A549 (cell line): ENCODE measurements around the gene TOM1L2.

ENCODE experiments used
- CBX2 ChIP-seq: fragments of 200-600 bp; sonication (generic); IDR thresholded peaks from 2 replicates; pipeline ENCODE4 v1.6.1; 2016; ENCODE audit warnings: low read depth, mild to moderate bottlenecking, borderline replicate concordance
- CTCF ChIP-seq: fragments of >200 bp; sonication (Bioruptor Twin); formaldehyde crosslinking; IDR thresholded peaks from 3 replicates; pipeline ENCODE4 v1.5.1; 2016
- EP300 ChIP-seq, 2 experiments: fragments of >200 bp; sonication (Bioruptor Twin); formaldehyde crosslinking; IDR thresholded peaks; 2 replicates in 1 of 2; 3 replicates in 1 of 2; pipeline ENCODE4 v1.6.1; 2016 to 2017
- FOSB ChIP-seq: fragments of 250-450 bp; sonication (Bioruptor Pico); IDR thresholded peaks from 2 replicates; pipeline ENCODE4 v1.5.0; 2020; ENCODE audit warnings: mild to moderate bottlenecking, moderate library complexity
- POLR2A ChIP-seq: IDR thresholded peaks from 2 replicates; pipeline ENCODE4 v1.6.1; 2012; ENCODE audit warnings: mild to moderate bottlenecking, low read length

GRCh38 chr17:17807440-17807839 is 164.8 kb downstream of the TOM1L2 start:
- no peak for TF ChIP-seq CBX2
- no peak for TF ChIP-seq FOSB (CRISPR knock-in tag)
- no peak for TF ChIP-seq EP300 (IDR thresholded peaks at IDR 0.05)
- no peak for TF ChIP-seq CTCF
- TF ChIP-seq POLR2A, result no peak
